ENCODE data around the gene LOC101059915.

- TF ChIP-seq ZNF274 (IDR thresholded peaks at IDR 0.05; ENCODE audit: low read depth, low read length) (no peak), YY1 (IDR thresholded peaks at IDR 0.05; ENCODE audit: insufficient read depth, insufficient read length) (no peak), SUZ12 (IDR thresholded peaks at IDR 0.05; ENCODE audit: extremely low read depth, insufficient read depth, insufficient read length) (no peak)
Measured at GRCh38 chrX:71671938-71672337, 4.6 kb downstream of the LOC101059915 start.

All from NT2/D1 (cell line).